PC-3 (cell line): ENCODE measurements around the gene ARHGAP4.

Source experiments
- CTCF ChIP-seq: fragments of 300-600 bp; sonication (generic); conservative IDR thresholded peaks from 2 replicates; pipeline ENCODE4 v1.5.1; 2017; ENCODE audit warnings: antibody characterized with exemption, low read depth, mild to moderate bottlenecking, low read length
- EZH2 ChIP-seq: fragments of 300-600 bp; sonication (generic); IDR thresholded peaks from one replicate; pipeline ENCODE4 v1.6.1; 2017; ENCODE audit warnings: antibody characterized with exemption, mild to moderate bottlenecking, low read length; ENCODE audit not compliant: unreplicated experiment

GRCh38 chrX:153956044-153956907, 30.2 kb upstream of the ARHGAP4 start:
- TF ChIP-seq CTCF (no peak), EZH2 (no peak)
